Spleen (tissue), 11 donors: Measurements from ENCODE around the gene GPC3. TPM values are rescaled to one million over a fixed set of nuclear protein-coding genes. Genes with fewer than 3 reads are reported as not detected.

Source experiments
- DNase-seq: peaks from one replicate; pipeline ENCODE4 v3.0.0-alpha.2; 2020
- H3K27ac ChIP-seq, 8 donors: fragments of 200-600 bp; sonication (generic) in 7 of 8; 1 replicate in 4 of 8; 2 replicates in 4 of 8; pipeline versions ENCODE4 v1.5.0 to v1.8.0; 2016 to 2021; ENCODE audit warnings: inconsistent platforms in 4 of 8, mild to moderate bottlenecking in 4 of 8, moderate library complexity in 1 of 8
- H3K27me3 ChIP-seq, 7 donors: fragments of 200-600 bp; sonication (generic) in 6 of 7; replicated peaks in 1 of 7; 1 replicate in 4 of 7; 2 replicates in 3 of 7; pipeline versions ENCODE4 v1.5.0 to v1.8.0; 2016 to 2021; ENCODE audit warnings: inconsistent platforms in 3 of 7, mild to moderate bottlenecking in 1 of 7
- H3K36me3 ChIP-seq, 6 donors: fragments of 200-600 bp; sonication (generic) in 5 of 6; 1 replicate in 4 of 6; 2 replicates in 2 of 6; pipeline versions ENCODE4 v1.5.0 to v1.8.0; 2016 to 2021; ENCODE audit warnings: inconsistent platforms in 2 of 6
- H3K4me1 ChIP-seq, 6 donors: fragments of 200-600 bp; sonication (generic) in 5 of 6; 1 replicate in 3 of 6; 2 replicates in 3 of 6; pipeline versions ENCODE4 v1.5.0 to v1.8.0; 2016 to 2021; ENCODE audit warnings: inconsistent platforms in 3 of 6
- H3K4me3 ChIP-seq, 8 donors: fragments of 200-600 bp; sonication (generic) in 7 of 8; 1 replicate in 4 of 8; 2 replicates in 4 of 8; pipeline versions ENCODE4 v1.5.0 to v1.8.0; 2016 to 2021; ENCODE audit warnings: inconsistent platforms in 4 of 8, mild to moderate bottlenecking in 4 of 8, moderate library complexity in 2 of 8
- H3K9me3 ChIP-seq, 8 donors: fragments of 200-600 bp; sonication (generic) in 7 of 8; 1 replicate in 4 of 8; 2 replicates in 4 of 8; pipeline versions ENCODE4 v1.5.0 to v1.8.0; 2016 to 2021; ENCODE audit warnings: inconsistent platforms in 4 of 8
- CTCF ChIP-seq, 11 experiments: fragments of 200-600 bp in 7 of 11; fragments of 450-650 bp in 4 of 11; sonication (generic) in 4 of 11; IDR thresholded peaks in 8 of 11; conservative IDR thresholded peaks in 3 of 11; 1 replicate in 7 of 11; 2 replicates in 4 of 11; pipeline versions ENCODE4 v1.4.0 to v1.8.0; 2016 to 2021; ENCODE audit warnings: antibody characterized with exemption in 11 of 11, inconsistent platforms in 4 of 11, mild to moderate bottlenecking in 1 of 11
- POLR2A ChIP-seq, 3 donors: fragments of 450-650 bp; IDR thresholded peaks; one replicate each; pipeline ENCODE4 v1.5.1; 2017; ENCODE audit warnings: antibody characterized with exemption in 3 of 3, mild to moderate bottlenecking in 1 of 3
- POLR2AphosphoS5 ChIP-seq, 3 donors: sonication (generic); formaldehyde crosslinking; IDR thresholded peaks; one replicate each; pipeline ENCODE4 v1.5.1; 2017; ENCODE audit warnings: antibody characterized with exemption in 3 of 3
- WGBS, 5 donors: extraction: QIAGEN DNeasy Blood & Tissue Kit in 3 of 5; methylation state at CpG; one replicate each; pipeline versions ENCODE4 v1.1.5 to v1.1.7; 2013 to 2018; 5-methylcytosine and 5-hydroxymethylcytosine counted together
- intact Hi-C: fragments of 100-400 bp; cut with DNase I; formaldehyde crosslinking; loops from one replicate; pipeline ENCODE4 v1.15.0; 2023; ENCODE audit warnings: low total_unique reads
- polyA plus RNA-seq, 3 donors: library from polyadenylated mRNA; stranded (reverse); fragments of 200-250 nt; gene quantifications; one replicate each; pipeline ENCODE4 v1.2.1, GENCODE V29; 2013
- total RNA-seq, 7 donors: library from RNA; depleted of rRNA in 3 of 7; stranded (reverse); fragments of >200 nt in 3 of 7; fragmentation: NEBNext Ultra II Directional in 4 of 7; extraction: Animal tissue kit (Norgen Biotek cat#: 25700) in 4 of 7; gene quantifications; one replicate each; pipeline versions ENCODE4 v1.1.0 to v1.2.1, GENCODE V29; 2016 to 2021
- donor health status: healthy with polysubstance abuse.
- donor health status: DM: no; HTN: no; CAD: no; lungs with moderate emphysema.
- donor health status: DM: no; HTN: no; CAD: no.
- donor health status: Bipolar disorder and iron deficiency.
- donor health status: healthy.
- donor health status: DM: no; HTN: no; CAD: no.
- donor health status: DM: yes; HTN: yes; CAD: no.

Gene GPC3
- total and polyA plus RNA-seq, 10 donors, result 0.41 to 3.3 (median 1.5) TPM

GRCh38 chrX:133965321-133965720, 20.1 kb downstream of the GPC3 start:
- intact Hi-C loops, result no loop called here
- Histone ChIP-seq H3K27me3 (peaks cover 0 to 22% (median 0%) of the 10 kb centered on the region in 7 donors), H3K4me3 (no peak overlapping the region), H3K27ac (no peak overlapping the region), H3K36me3 (no peaks in the 10 kb centered on the region), H3K9me3 (no peaks in the 10 kb centered on the region), H3K4me1 (no peaks in the 10 kb centered on the region)
- no peak for TF ChIP-seq POLR2AphosphoS5 (IDR thresholded peaks at IDR 0.05)
- DNase-seq, result no peak
- WGBS, 5 donors, result 80 to 94% (median 91%) methylated on average over 3 of the region's 3 CpGs

- 69 to 96% (median 89%) methylated on average over 6 of the region's 6 CpGs for WGBS, 5 donors
- no peak for DNase-seq
- Histone ChIP-seq H3K4me1 (no peaks in the 10 kb centered on the region), H3K9me3 (no peaks in the 10 kb centered on the region), H3K27ac (no peak overlapping the region), H3K36me3 (no peaks in the 10 kb centered on the region), H3K4me3 (no peak overlapping the region), H3K27me3 (peaks cover 0 to 13% (median 0%) of the 10 kb centered on the region in 7 donors)
- intact Hi-C loops, result no loop called here
- no peak for TF ChIP-seq POLR2AphosphoS5 (IDR thresholded peaks at IDR 0.05)
- TF ChIP-seq CTCF (IDR thresholded peaks at IDR 0.05 in 8 of 11, conservative IDR thresholded peaks at IDR 0.05 in 3 of 11), result no peak
- no peak for TF ChIP-seq POLR2A (IDR thresholded peaks at IDR 0.05)
Measured at GRCh38 chrX:133961046-133961445, 24.3 kb downstream of the GPC3 start.

GRCh38 chrX:133959972-133960371, 25.4 kb downstream of the GPC3 start:
- 75 to 90% (median 79%) methylated on average over 2 of the region's 2 CpGs for WGBS, 5 donors
- no peak for TF ChIP-seq POLR2AphosphoS5 (IDR thresholded peaks at IDR 0.05)

GRCh38 chrX:133958997-133959688, 26.3 kb downstream of the GPC3 start:
- no peak for DNase-seq
- intact Hi-C loops, result no loop called here
- Histone ChIP-seq H3K4me1 (no peaks in the 10 kb centered on the region), H3K27ac (no peak overlapping the region), H3K4me3 (no peak overlapping the region), H3K27me3 (peaks cover 0 to 8% (median 0%) of the 10 kb centered on the region in 7 donors), H3K36me3 (no peaks in the 10 kb centered on the region), H3K9me3 (no peaks in the 10 kb centered on the region)
- TF ChIP-seq CTCF (IDR thresholded peaks at IDR 0.05 in 8 of 11, conservative IDR thresholded peaks at IDR 0.05 in 3 of 11) (no peak), POLR2A (IDR thresholded peaks at IDR 0.05) (no peak), POLR2AphosphoS5 (IDR thresholded peaks at IDR 0.05) (no peak)
- WGBS, 5 donors, result 61 to 84% (median 72%) methylated on average over 2 of the region's 2 CpGs

More at GRCh38 chrX:133959972-133960371, 25.4 kb downstream of the GPC3 start:
- H3K27ac ChIP-seq, result no peak overlapping the region
- no peak for DNase-seq
- intact Hi-C loops, result no loop called here
- no peaks in the 10 kb centered on the region for H3K9me3 ChIP-seq
- no peaks in the 10 kb centered on the region for H3K36me3 ChIP-seq
- H3K4me1 ChIP-seq, result no peaks in the 10 kb centered on the region
- H3K27me3 ChIP-seq, result peaks cover 0 to 9% (median 0%) of the 10 kb centered on the region in 7 donors
- H3K4me3 ChIP-seq, result no peak overlapping the region

GRCh38 chrX:133956570-133957340, 28.6 kb downstream of the GPC3 start:
- no peaks in the 10 kb centered on the region for H3K4me1 ChIP-seq
- 69 to 96% (median 77%) methylated on average over 1 of the region's 1 CpG for WGBS, 5 donors
- no peaks in the 10 kb centered on the region for H3K36me3 ChIP-seq
- DNase-seq, result no peak
- no peaks in the 10 kb centered on the region for H3K9me3 ChIP-seq
- no peak overlapping the region for H3K27ac ChIP-seq
- no peak overlapping the region for H3K4me3 ChIP-seq
- intact Hi-C loops, result no loop called here
- H3K27me3 ChIP-seq, result peaks cover 0 to 8% (median 0%) of the 10 kb centered on the region in 7 donors
- TF ChIP-seq POLR2A (IDR thresholded peaks at IDR 0.05) (no peak), CTCF (IDR thresholded peaks at IDR 0.05 in 8 of 11, conservative IDR thresholded peaks at IDR 0.05 in 3 of 11) (no peak), POLR2AphosphoS5 (IDR thresholded peaks at IDR 0.05) (no peak)
